Measurements from ENCODE around the gene ZSCAN21. TPM values are rescaled to one million over a fixed set of nuclear protein-coding genes. Genes with fewer than 3 reads are reported as not detected.

The ZSCAN21 gene
- total and polyA plus RNA-seq, 4 experiments from 2014 or later, result 2.5 to 10.6 (median 9.8) TPM

DNA sequence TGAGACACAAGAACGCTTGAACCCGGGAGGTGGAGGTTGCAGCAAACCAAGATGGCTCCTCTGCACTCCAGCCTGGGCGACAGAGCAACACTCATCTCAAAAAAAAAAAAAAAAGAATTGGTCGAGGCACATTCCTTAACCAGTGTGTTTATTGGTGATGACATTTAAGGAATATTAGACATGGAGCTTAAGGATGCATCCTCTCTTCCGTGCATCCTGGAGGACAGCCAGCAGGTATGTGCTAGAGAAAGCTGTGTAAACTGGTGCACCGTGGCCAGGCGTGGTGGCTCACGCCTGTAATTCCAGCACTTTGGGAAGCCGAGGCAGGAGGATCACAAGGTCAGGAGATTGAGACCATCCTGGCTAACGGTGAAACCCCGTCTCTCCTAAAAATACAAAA, 22.4 kb upstream of the ZSCAN21 start:
- ChIA-PET POLR2A (ENCODE audit: partially characterized antibody) (interaction anchor here (0.7 to 1.3 kb wide), 3 partner anchors 10 to 327 kb away, joined by 3 read pairs; no protein-coding TSS in a partner anchor), CTCF (ENCODE audit: partially characterized antibody) (no interaction called here)
- H3K9me3 ChIP-seq (ENCODE audit: control insufficient read depth in 1 of 2, low read length in 2 of 2), result no peaks in the 10 kb centered on the region
- H3K4me3 ChIP-seq (ENCODE audit: low read length in 2 of 2), result no peak overlapping the region
- Mint-ChIP-seq H3K9me3 (no peaks in the 10 kb centered on the region), H3K4me3 (no peak overlapping the region), H3K27ac (no peak overlapping the region), H3K36me3 (peaks cover 46 to 63% of the 10 kb centered on the region in 2 donors), H3K4me1 (peaks cover 0 to 6% (median under 1%) of the 10 kb centered on the region in 4 donors), H3K27me3 (no peaks in the 10 kb centered on the region)
- H3K4me1 ChIP-seq (ENCODE audit: insufficient read depth, low read length), result no peaks in the 10 kb centered on the region
- no peak overlapping the region for H3K27ac ChIP-seq (ENCODE audit: low read depth, low read length)
- intact Hi-C loops (cut with micrococcal nuclease), result no loop called here
- peaks cover 58% of the 10 kb centered on the region for H3K36me3 ChIP-seq (ENCODE audit: insufficient read depth, low read length)
- no peaks in the 10 kb centered on the region for H3K27me3 ChIP-seq (ENCODE audit: insufficient read depth, low read length)
- DNase-seq, result no peak

DNA sequence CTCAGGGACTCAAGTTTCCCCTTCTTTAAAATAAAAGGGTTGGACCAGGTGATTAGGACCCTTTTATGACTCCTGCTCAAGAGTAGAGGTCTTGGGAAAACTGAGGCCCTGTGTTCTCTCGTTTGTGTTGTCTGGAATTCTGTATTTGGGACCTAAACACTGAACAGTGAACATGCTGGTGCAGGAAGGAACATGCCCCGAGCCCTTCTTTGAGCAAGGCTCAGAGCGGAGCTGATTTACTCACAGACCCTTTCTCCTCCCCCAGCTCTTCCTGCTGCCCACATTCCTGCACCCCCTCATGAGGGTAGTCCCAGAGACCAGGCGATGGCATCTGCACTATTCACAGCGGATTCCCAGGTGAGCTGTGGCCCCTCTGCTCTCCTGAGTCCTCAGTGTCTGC, 20.0 kb upstream of the ZSCAN21 start:
- Mint-ChIP-seq H3K27me3 (no peaks in the 10 kb centered on the region), H3K9me3 (no peaks in the 10 kb centered on the region), H3K4me3 (no peak overlapping the region), H3K27ac (peak overlapping the region in 1 of 7 donors; percentile 77), H3K4me1 (peaks cover 0 to 1% (median 0%) of the 10 kb centered on the region in 4 donors), H3K36me3 (peaks cover 49 to 60% of the 10 kb centered on the region in 2 donors)
- no peaks in the 10 kb centered on the region for H3K27me3 ChIP-seq (ENCODE audit: insufficient read depth, low read length)
- no peaks in the 10 kb centered on the region for H3K9me3 ChIP-seq (ENCODE audit: control insufficient read depth in 1 of 2, low read length in 2 of 2)
- CTCF ChIA-PET (ENCODE audit: partially characterized antibody), result interaction anchor here (0.9 to 1.6 kb wide), 4 partner anchors 10 to 38 kb away, joined by 3 to 5 read pairs (median 4); partner anchors contain the start of gene ZSCAN21
- DNase-seq, result no peak
- H3K27ac ChIP-seq (ENCODE audit: low read depth, low read length), result no peak overlapping the region
- H3K4me3 ChIP-seq (ENCODE audit: low read length in 2 of 2), result no peak overlapping the region
- H3K4me1 ChIP-seq (ENCODE audit: insufficient read depth, low read length), result no peaks in the 10 kb centered on the region
- POLR2A ChIA-PET (ENCODE audit: partially characterized antibody), result interaction anchor here (0.7 to 0.8 kb wide), 2 partner anchors 14 to 99 kb away, joined by 3 read pairs; partner anchors contain the start of gene ZKSCAN1
- peaks cover 59% of the 10 kb centered on the region for H3K36me3 ChIP-seq (ENCODE audit: insufficient read depth, low read length)
- intact Hi-C loops (cut with micrococcal nuclease), result no loop called here

DNA sequence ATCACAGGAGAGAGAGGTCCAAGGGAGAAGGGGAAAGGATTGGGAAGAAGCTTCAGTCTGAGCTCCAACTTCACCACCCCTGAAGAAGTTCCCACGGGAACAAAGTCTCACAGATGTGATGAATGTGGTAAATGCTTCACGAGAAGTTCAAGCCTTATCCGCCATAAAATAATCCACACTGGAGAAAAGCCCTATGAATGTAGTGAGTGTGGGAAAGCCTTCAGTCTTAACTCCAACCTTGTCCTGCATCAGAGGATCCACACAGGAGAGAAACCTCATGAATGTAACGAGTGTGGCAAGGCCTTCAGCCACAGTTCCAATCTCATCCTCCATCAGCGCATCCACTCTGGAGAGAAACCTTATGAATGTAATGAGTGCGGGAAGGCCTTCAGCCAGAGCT, 16.0 kb upstream of the ZSCAN21 start:
- DNase-seq, result no peak
- intact Hi-C loops (cut with micrococcal nuclease), result no loop called here
- Mint-ChIP-seq H3K4me1 (peaks cover 0 to 1% (median under 1%) of the 10 kb centered on the region in 4 donors), H3K36me3 (peaks cover 50 to 65% of the 10 kb centered on the region in 2 donors), H3K4me3 (no peak overlapping the region), H3K27ac (peak overlapping the region in 1 of 7 donors; percentile 4), H3K9me3 (no peaks in the 10 kb centered on the region), H3K27me3 (no peaks in the 10 kb centered on the region)
- Histone ChIP-seq H3K27me3 (ENCODE audit: insufficient read depth, low read length) (no peaks in the 10 kb centered on the region), H3K36me3 (ENCODE audit: insufficient read depth, low read length) (peaks cover 54% of the 10 kb centered on the region), H3K4me1 (ENCODE audit: insufficient read depth, low read length) (no peaks in the 10 kb centered on the region), H3K27ac (ENCODE audit: low read depth, low read length) (no peak overlapping the region), H3K9me3 (ENCODE audit: control insufficient read depth in 1 of 2, low read length in 2 of 2) (no peaks in the 10 kb centered on the region), H3K4me3 (ENCODE audit: low read length in 2 of 2) (no peak overlapping the region)
- CTCF ChIA-PET (ENCODE audit: partially characterized antibody), result no interaction called here
- POLR2A ChIA-PET (ENCODE audit: partially characterized antibody), result no interaction called here

DNA sequence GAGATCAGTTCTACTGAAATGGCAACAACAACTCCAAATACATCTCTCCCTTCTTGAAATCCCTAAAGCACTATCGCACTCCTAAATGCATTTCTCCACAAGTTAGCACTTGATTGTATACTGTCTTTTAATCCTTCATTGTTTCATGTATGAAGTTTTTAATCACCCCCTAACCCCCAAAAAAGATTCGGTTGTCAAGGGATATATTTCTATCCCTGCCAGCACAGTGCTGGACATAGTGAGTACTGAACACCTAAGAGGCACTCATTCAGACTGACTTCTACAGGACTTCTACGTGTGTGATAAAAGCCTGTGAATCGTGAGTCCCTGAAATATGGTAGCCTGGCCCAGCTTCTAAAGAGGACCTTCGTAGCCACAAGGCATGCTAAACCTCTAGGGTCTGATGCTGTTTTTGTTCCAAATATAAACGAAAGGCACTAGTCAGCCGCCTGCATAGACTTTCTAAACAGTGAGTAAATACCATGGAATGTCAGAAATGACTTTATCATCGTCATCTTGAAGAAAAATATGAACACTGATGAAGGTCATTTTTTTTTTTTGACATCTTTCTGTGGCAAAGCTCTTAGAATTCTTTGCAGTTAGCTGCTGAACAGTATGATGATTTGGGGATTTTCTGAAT, 14.6 kb upstream of the ZSCAN21 start:
- POLR2A ChIA-PET (ENCODE audit: partially characterized antibody), result no interaction called here
- Mint-ChIP-seq H3K9me3 (no peaks in the 10 kb centered on the region), H3K4me3 (no peak overlapping the region), H3K36me3 (peaks cover 46 to 59% of the 10 kb centered on the region in 2 donors), H3K4me1 (peaks cover 0 to 1% (median under 1%) of the 10 kb centered on the region in 4 donors), H3K27ac (peak overlapping the region in 1 of 7 donors; percentile 1), H3K27me3 (no peaks in the 10 kb centered on the region)
- DNase-seq, result no peak
- Histone ChIP-seq H3K27ac (ENCODE audit: low read depth, low read length) (no peak overlapping the region), H3K4me3 (ENCODE audit: low read length in 2 of 2) (no peak overlapping the region), H3K27me3 (ENCODE audit: insufficient read depth, low read length) (no peaks in the 10 kb centered on the region), H3K9me3 (ENCODE audit: control insufficient read depth in 1 of 2, low read length in 2 of 2) (no peaks in the 10 kb centered on the region), H3K4me1 (ENCODE audit: insufficient read depth, low read length) (no peaks in the 10 kb centered on the region), H3K36me3 (ENCODE audit: insufficient read depth, low read length) (peaks cover 51% of the 10 kb centered on the region)
- CTCF ChIA-PET (ENCODE audit: partially characterized antibody), result no interaction called here
- intact Hi-C loops (cut with micrococcal nuclease), result no loop called here

DNA sequence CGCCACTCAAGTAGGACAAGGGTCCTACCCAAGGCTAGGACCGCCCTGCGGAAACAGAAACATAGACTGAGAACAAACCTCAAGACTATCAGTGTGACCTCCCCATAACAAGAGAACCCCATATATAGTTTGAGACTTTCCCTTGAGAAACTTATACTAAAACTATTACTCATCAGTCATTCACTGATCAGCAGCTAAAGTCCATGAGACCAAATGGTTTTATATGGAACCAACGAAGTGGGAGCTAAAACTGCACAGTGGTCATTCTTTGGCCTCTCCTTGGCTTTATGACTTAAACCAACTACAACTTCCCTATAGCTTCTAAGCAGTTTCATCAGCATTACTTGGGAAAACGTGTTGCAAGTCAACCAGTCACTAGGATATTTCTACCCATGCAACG, 13.7 kb upstream of the ZSCAN21 start:
- Mint-ChIP-seq H3K4me1 (peaks cover 0 to 8% (median 3%) of the 10 kb centered on the region in 4 donors), H3K27ac (no peak overlapping the region), H3K27me3 (no peaks in the 10 kb centered on the region), H3K4me3 (no peak overlapping the region), H3K36me3 (peaks cover 37 to 51% of the 10 kb centered on the region in 2 donors), H3K9me3 (no peaks in the 10 kb centered on the region)
- H3K27me3 ChIP-seq (ENCODE audit: insufficient read depth, low read length), result no peaks in the 10 kb centered on the region
- H3K4me1 ChIP-seq (ENCODE audit: insufficient read depth, low read length), result no peaks in the 10 kb centered on the region
- intact Hi-C loops (cut with micrococcal nuclease), result no loop called here
- ChIA-PET POLR2A (ENCODE audit: partially characterized antibody) (no interaction called here), CTCF (ENCODE audit: partially characterized antibody) (no interaction called here)
- no peak overlapping the region for H3K4me3 ChIP-seq (ENCODE audit: low read length in 2 of 2)
- H3K9me3 ChIP-seq (ENCODE audit: control insufficient read depth in 1 of 2, low read length in 2 of 2), result no peaks in the 10 kb centered on the region
- no peak for DNase-seq
- no peak overlapping the region for H3K27ac ChIP-seq (ENCODE audit: low read depth, low read length)
- peaks cover 42% of the 10 kb centered on the region for H3K36me3 ChIP-seq (ENCODE audit: insufficient read depth, low read length)

DNA sequence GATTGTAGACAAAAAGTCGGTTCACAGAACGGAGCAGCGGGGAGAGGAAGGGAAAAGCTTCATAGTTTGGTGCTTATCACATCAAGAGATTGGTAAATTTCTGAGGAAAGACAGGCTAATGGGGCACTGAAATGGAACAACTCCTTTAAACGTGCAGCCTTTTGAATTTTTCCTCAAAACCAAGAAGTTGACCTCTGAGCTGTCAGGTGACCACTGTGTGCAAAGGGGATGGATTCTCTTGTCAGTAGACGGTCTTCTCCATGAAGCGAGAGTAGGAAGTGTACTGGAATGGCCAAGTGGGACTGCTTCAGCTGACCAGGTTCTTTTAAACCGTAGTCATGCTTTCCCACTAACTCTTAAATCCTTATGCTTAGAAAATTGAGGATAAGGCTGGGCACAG, 11.2 kb upstream of the ZSCAN21 start:
- POLR2A ChIA-PET (ENCODE audit: partially characterized antibody), result no interaction called here
- H3K9me3 ChIP-seq (ENCODE audit: control insufficient read depth in 1 of 2, low read length in 2 of 2), result no peaks in the 10 kb centered on the region
- peaks cover 22 to 35% of the 10 kb centered on the region in 2 donors for H3K36me3 Mint-ChIP-seq
- H3K4me3 Mint-ChIP-seq, result no peak overlapping the region
- H3K4me3 ChIP-seq (ENCODE audit: low read length in 2 of 2), result no peak overlapping the region
- H3K4me1 ChIP-seq (ENCODE audit: insufficient read depth, low read length), result no peaks in the 10 kb centered on the region
- H3K36me3 ChIP-seq (ENCODE audit: insufficient read depth, low read length), result peaks cover 28% of the 10 kb centered on the region
- H3K9me3 Mint-ChIP-seq, result no peaks in the 10 kb centered on the region
- no peak overlapping the region for H3K27ac ChIP-seq (ENCODE audit: low read depth, low read length)
- peaks cover 4 to 14% (median 5%) of the 10 kb centered on the region in 4 donors for H3K4me1 Mint-ChIP-seq
- intact Hi-C loops (cut with micrococcal nuclease), result no loop called here
- CTCF ChIA-PET (ENCODE audit: partially characterized antibody), result no interaction called here
- DNase-seq, result no peak
- H3K27me3 Mint-ChIP-seq, result no peaks in the 10 kb centered on the region
- H3K27ac Mint-ChIP-seq, result peak overlapping the region in 1 of 7 donors; percentile 41
- no peaks in the 10 kb centered on the region for H3K27me3 ChIP-seq (ENCODE audit: insufficient read depth, low read length)

DNA sequence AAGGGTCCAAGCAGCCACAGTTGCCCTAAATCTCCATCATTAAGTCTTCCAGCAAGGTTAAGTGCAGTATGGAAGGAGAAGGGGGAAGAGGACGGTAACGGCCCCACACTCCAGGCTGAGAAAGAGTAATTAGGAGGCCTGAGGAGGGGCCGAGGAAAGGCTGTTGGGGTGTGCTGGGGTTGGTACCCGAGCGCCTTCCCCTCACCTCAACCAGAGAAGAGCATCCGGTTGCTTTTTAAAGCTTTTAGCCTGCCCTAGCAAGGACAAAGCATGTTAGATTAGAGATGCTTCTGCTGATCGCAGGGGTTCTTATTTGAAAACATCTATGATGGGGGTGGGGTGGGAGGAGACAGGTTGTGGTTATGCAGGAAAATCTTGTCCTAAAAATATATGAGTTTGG, 9.0 kb upstream of the ZSCAN21 start:
- Histone ChIP-seq H3K27ac (ENCODE audit: low read depth, low read length) (no peak overlapping the region), H3K4me1 (ENCODE audit: insufficient read depth, low read length) (no peaks in the 10 kb centered on the region), H3K27me3 (ENCODE audit: insufficient read depth, low read length) (no peaks in the 10 kb centered on the region), H3K9me3 (ENCODE audit: control insufficient read depth in 1 of 2, low read length in 2 of 2) (no peaks in the 10 kb centered on the region), H3K4me3 (ENCODE audit: low read length in 2 of 2) (no peak overlapping the region), H3K36me3 (ENCODE audit: insufficient read depth, low read length) (peaks cover 5% of the 10 kb centered on the region)
- no peaks in the 10 kb centered on the region for H3K27me3 Mint-ChIP-seq
- peaks cover 5 to 13% of the 10 kb centered on the region in 2 donors for H3K36me3 Mint-ChIP-seq
- H3K4me3 Mint-ChIP-seq, result no peak overlapping the region
- CTCF ChIA-PET (ENCODE audit: partially characterized antibody), result no interaction called here
- intact Hi-C loops (cut with micrococcal nuclease), result no loop called here
- no peak for DNase-seq
- POLR2A ChIA-PET (ENCODE audit: partially characterized antibody), result no interaction called here
- H3K4me1 Mint-ChIP-seq, result peaks cover 5 to 14% (median 8%) of the 10 kb centered on the region in 4 donors
- H3K9me3 Mint-ChIP-seq, result no peaks in the 10 kb centered on the region
- peak overlapping the region in 2 of 7 donors; percentile 13 to 82 for H3K27ac Mint-ChIP-seq

Measured in CD4-positive, alpha-beta memory T cell (primary cell).